Epithelial cell of proximal tubule (primary cell): ENCODE measurements around the gene ARHGEF37. TPM values are rescaled to one million over a fixed set of nuclear protein-coding genes. Genes with fewer than 3 reads are reported as not detected.

Experiments used
- DNase-seq: peaks from one replicate; pipeline ENCODE4 v3.0.0-alpha.2; 2011; ENCODE audit warnings: low read depth
- H3K4me3 ChIP-seq: 2 replicates; pipeline ENCODE4 v1.5.1; 2011; ENCODE audit warnings: low read depth, mild to moderate bottlenecking, low read length
- CTCF ChIP-seq: conservative IDR thresholded peaks from 2 replicates; pipeline ENCODE4 v1.5.1; 2012; ENCODE audit warnings: low read depth, mild to moderate bottlenecking, low read length
- total RNA-seq: library from RNA; depleted of rRNA; stranded (reverse); fragments of >200 nt; gene quantifications from 2 replicates; pipeline ENCODE4 v1.2.3, GENCODE V29; 2015

The ARHGEF37 gene
- total RNA-seq, 1 donor from 2014 or later, result 2.7 TPM

- H3K4me3 ChIP-seq, result no peak overlapping the region
- TF ChIP-seq CTCF, result no peak
Measured at GRCh38 chr5:149627070-149627469, 45.8 kb downstream of the ARHGEF37 start.

GRCh38 chr5:149628221-149628620, 46.9 kb downstream of the ARHGEF37 start:
- TF ChIP-seq CTCF, result no peak
- no peak for DNase-seq
- no peak overlapping the region for H3K4me3 ChIP-seq

More at GRCh38 chr5:149627070-149627469, 45.8 kb downstream of the ARHGEF37 start:
- no peak for DNase-seq

- TF ChIP-seq CTCF, result no peak
- no peak overlapping the region for H3K4me3 ChIP-seq
- no peak for DNase-seq
Measured at GRCh38 chr5:149628846-149629388, 47.6 kb downstream of the ARHGEF37 start.

- H3K4me3 ChIP-seq, result no peak overlapping the region
- no peak for TF ChIP-seq CTCF
- DNase-seq, result no peak
Measured at GRCh38 chr5:149629421-149629820, 48.1 kb downstream of the ARHGEF37 start.

- no peak for TF ChIP-seq CTCF
- no peak overlapping the region for H3K4me3 ChIP-seq
- DNase-seq, result no peak
Measured at GRCh38 chr5:149630337-149630736, 49.0 kb downstream of the ARHGEF37 start.

GRCh38 chr5:149631506-149631905, 50.2 kb downstream of the ARHGEF37 start:
- DNase-seq, result no peak
- no peak overlapping the region for H3K4me3 ChIP-seq
- TF ChIP-seq CTCF, result no peak
